Vagina (tissue), 2 donors: ENCODE measurements around the gene MED6. TPM values are rescaled to one million over a fixed set of nuclear protein-coding genes. Genes with fewer than 3 reads are reported as not detected.

Experiments
- DNase-seq, 2 donors: peaks; one replicate each; pipeline ENCODE4 v3.0.0-alpha.2; 2017; ENCODE audit errors: extremely low spot score in 2 of 2
- H3K27ac ChIP-seq: fragments of 200-600 bp; sonication (generic); one replicate; pipeline ENCODE4 v1.5.1; 2019
- H3K27me3 ChIP-seq: fragments of 200-600 bp; sonication (generic); one replicate; pipeline ENCODE4 v1.5.1; 2019
- H3K36me3 ChIP-seq, 2 donors: fragments of 200-600 bp; sonication (generic); one replicate each; pipeline ENCODE4 v1.5.1; 2017 to 2019
- H3K4me1 ChIP-seq: fragments of 200-600 bp; sonication (generic); one replicate; pipeline ENCODE4 v1.5.1; 2019
- H3K4me3 ChIP-seq, 2 donors: fragments of 200-600 bp; sonication (generic); 1 replicate in 1 of 2; 2 replicates in 1 of 2; pipeline ENCODE4 v1.5.1; 2016 to 2019
- H3K9me3 ChIP-seq: fragments of 200-600 bp; sonication (generic); one replicate; pipeline ENCODE4 v1.5.1; 2019
- CTCF ChIP-seq, 3 experiments: fragments of 450-650 bp in 2 of 3; fragments of 200-600 bp in 1 of 3; sonication (generic) in 1 of 3; IDR thresholded peaks; one replicate each; pipeline ENCODE4 v1.5.1; 2017 to 2019; ENCODE audit warnings: antibody characterized with exemption in 3 of 3, mild to moderate bottlenecking in 2 of 3, moderate library complexity in 2 of 3
- POLR2A ChIP-seq, 2 donors: fragments of 450-650 bp; IDR thresholded peaks; one replicate each; pipeline ENCODE4 v1.6.1; 2017; ENCODE audit warnings: antibody characterized with exemption in 2 of 2, mild to moderate bottlenecking in 2 of 2, moderate library complexity in 2 of 2
- POLR2AphosphoS5 ChIP-seq, 2 donors: sonication (generic); formaldehyde crosslinking; IDR thresholded peaks; one replicate each; pipeline ENCODE4 v1.9.0; 2017; ENCODE audit warnings: antibody characterized with exemption in 2 of 2, mild to moderate bottlenecking in 2 of 2, low read depth in 1 of 2; ENCODE audit not compliant: insufficient read depth in 1 of 2
- intact Hi-C: fragments of 100-400 bp; cut with DNase I; formaldehyde crosslinking; loops from one replicate; pipeline ENCODE4 v1.15.1; 2023
- total RNA-seq: library from RNA; depleted of rRNA; stranded (reverse); fragments of >200 nt; gene quantifications from one replicate; pipeline ENCODE4 v1.2.3, GENCODE V29; 2016

MED6 gene
- total RNA-seq, 1 donor from 2014 or later = 37.6 TPM

- Histone ChIP-seq H3K27ac (no peak overlapping the region), H3K4me1 (no peaks in the 10 kb centered on the region), H3K36me3 (no peaks in the 10 kb centered on the region), H3K9me3 (no peaks in the 10 kb centered on the region), H3K4me3 (no peak overlapping the region), H3K27me3 (no peaks in the 10 kb centered on the region)
- TF ChIP-seq CTCF (IDR thresholded peaks at IDR 0.05) (no peak), POLR2AphosphoS5 (IDR thresholded peaks at IDR 0.05; ENCODE audit: insufficient read depth in 1 of 2, low read depth in 1 of 2) (no peak), POLR2A (IDR thresholded peaks at IDR 0.05) (no peak)
- intact Hi-C loops = no loop called here
- DNase-seq = no peak
Measured at GRCh38 chr14:70619708-70620107, 19.3 kb upstream of the MED6 start.

DNA sequence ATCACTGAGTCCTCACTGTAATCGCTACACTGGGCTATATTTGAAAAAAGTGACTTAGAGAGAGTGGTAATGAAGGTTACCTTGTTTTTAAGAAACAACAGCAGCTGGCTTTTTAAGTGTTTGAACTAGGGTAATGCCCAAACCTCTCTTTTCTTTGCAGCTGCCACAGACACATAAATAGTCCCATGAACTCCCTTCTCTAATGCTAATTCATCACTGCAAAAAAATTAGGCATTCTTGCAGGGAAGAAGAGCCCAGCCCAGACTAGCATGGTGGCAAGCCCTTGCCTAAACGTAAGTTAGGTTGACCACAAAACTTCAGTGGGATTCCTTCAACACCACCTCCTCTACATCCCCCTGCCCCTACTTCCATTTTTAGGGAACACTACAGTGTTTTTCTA lies 17.9 kb upstream of the MED6 start:
- no peaks in the 10 kb centered on the region for H3K36me3 ChIP-seq
- TF ChIP-seq POLR2AphosphoS5 (IDR thresholded peaks at IDR 0.05; ENCODE audit: insufficient read depth in 1 of 2, low read depth in 1 of 2) (no peak), POLR2A (IDR thresholded peaks at IDR 0.05) (no peak), CTCF (IDR thresholded peaks at IDR 0.05) (no peak)
- intact Hi-C loops = no loop called here
- no peaks in the 10 kb centered on the region for H3K27me3 ChIP-seq
- no peak overlapping the region for H3K27ac ChIP-seq
- no peaks in the 10 kb centered on the region for H3K9me3 ChIP-seq
- no peak overlapping the region for H3K4me3 ChIP-seq
- H3K4me1 ChIP-seq = no peaks in the 10 kb centered on the region
- DNase-seq = no peak

- H3K27me3 ChIP-seq = no peaks in the 10 kb centered on the region
- no peak for DNase-seq
- no peaks in the 10 kb centered on the region for H3K36me3 ChIP-seq
- TF ChIP-seq CTCF (IDR thresholded peaks at IDR 0.05) (no peak), POLR2AphosphoS5 (IDR thresholded peaks at IDR 0.05; ENCODE audit: insufficient read depth in 1 of 2, low read depth in 1 of 2) (no peak), POLR2A (IDR thresholded peaks at IDR 0.05) (no peak)
- H3K4me1 ChIP-seq = no peaks in the 10 kb centered on the region
- H3K27ac ChIP-seq = no peak overlapping the region
- H3K9me3 ChIP-seq = no peaks in the 10 kb centered on the region
- intact Hi-C loops = no loop called here
- no peak overlapping the region for H3K4me3 ChIP-seq
Measured at GRCh38 chr14:70616646-70617045, 16.2 kb upstream of the MED6 start.

- Histone ChIP-seq H3K27ac (no peak overlapping the region), H3K4me3 (no peak overlapping the region), H3K27me3 (no peaks in the 10 kb centered on the region), H3K9me3 (no peaks in the 10 kb centered on the region), H3K4me1 (no peaks in the 10 kb centered on the region), H3K36me3 (no peaks in the 10 kb centered on the region)
- no peak for TF ChIP-seq POLR2AphosphoS5 (IDR thresholded peaks at IDR 0.05; ENCODE audit: insufficient read depth in 1 of 2, low read depth in 1 of 2)
- no peak for TF ChIP-seq POLR2A (IDR thresholded peaks at IDR 0.05)
- TF ChIP-seq CTCF (IDR thresholded peaks at IDR 0.05) = no peak
- no peak for DNase-seq
- intact Hi-C loops = no loop called here
Measured at GRCh38 chr14:70611216-70611615, 10.8 kb upstream of the MED6 start.

GRCh38 chr14:70602254-70602653 lies 1.8 kb upstream of the MED6 start:
- no peak for TF ChIP-seq POLR2AphosphoS5 (IDR thresholded peaks at IDR 0.05; ENCODE audit: insufficient read depth in 1 of 2, low read depth in 1 of 2)
- no peak for TF ChIP-seq CTCF (IDR thresholded peaks at IDR 0.05)
- no peak for TF ChIP-seq POLR2A (IDR thresholded peaks at IDR 0.05)
- Histone ChIP-seq H3K36me3 (no peaks in the 10 kb centered on the region), H3K27ac (no peak overlapping the region), H3K4me3 (no peak overlapping the region), H3K27me3 (no peaks in the 10 kb centered on the region), H3K9me3 (no peaks in the 10 kb centered on the region), H3K4me1 (peaks cover 16% of the 10 kb centered on the region)
- intact Hi-C loops = no loop called here
- no peak for DNase-seq
